Panc1 (cell line): ENCODE data around the gene TMEM222. TPM values are rescaled to one million over a fixed set of nuclear protein-coding genes. Genes with fewer than 3 reads are reported as not detected.

Experiments
- ATAC-seq: fragments of 200-7000 bp; cut with Tn5 transposase; 2 replicates; pipeline ENCODE4 v1.9.1; 2020; ENCODE audit warnings: mild to moderate bottlenecking, moderate library complexity
- BruUV-seq: library from RNA; stranded (reverse); fragments of 400-500 nt; replicated peaks from 2 replicates; lab custom pipeline; 2021; lab: Mats Ljungman, UMichigan
- CTCF ChIA-PET: fragments of 300-600 bp; sonication (Branson Sonifier 250); formaldehyde crosslinking; loops from one replicate; lab custom pipeline; 2022; ENCODE audit warnings: antibody characterized with exemption; lab: Charles Lee
- POLR2A ChIA-PET: fragments of 300-600 bp; sonication (Branson Sonifier 250); formaldehyde crosslinking; loops from one replicate; lab custom pipeline; 2022; ENCODE audit warnings: antibody characterized with exemption; lab: Charles Lee
- DNase-seq: peaks from one replicate; pipeline ENCODE4 v3.0.0-alpha.2; 2010; ENCODE audit warnings: low read depth, low spot score
- H3K27ac ChIP-seq: 2 replicates; pipeline ENCODE4 v1.5.1; 2011; ENCODE audit warnings: mild to moderate bottlenecking, low read length, inconsistent platforms
- H3K27me3 ChIP-seq: fragments of 200-500 bp; sonication (Bioruptor generic); 2 replicates; pipeline ENCODE4 v1.6.0; 2014; ENCODE audit warnings: low read length, inconsistent platforms; ENCODE audit not compliant: control insufficient read depth, insufficient read depth
- H3K36me3 ChIP-seq: fragments of 200-500 bp; sonication (Bioruptor generic); 2 replicates; pipeline ENCODE4 v1.5.1; 2014; ENCODE audit warnings: inconsistent platforms, mild to moderate bottlenecking, low read length, moderate library complexity; ENCODE audit not compliant: control insufficient read depth, insufficient read depth
- H3K4me1 ChIP-seq: 2 replicates; pipeline ENCODE4 v1.5.1; 2011; ENCODE audit warnings: inconsistent platforms, mild to moderate bottlenecking, low read length, moderate library complexity; ENCODE audit not compliant: control insufficient read depth, insufficient read depth
- H3K4me3 ChIP-seq, 2 experiments: 2 replicates each; pipeline ENCODE4 v1.5.1; 2011 to 2012; ENCODE audit warnings: low read depth in 2 of 2, low read length in 2 of 2, mild to moderate bottlenecking in 2 of 2, inconsistent platforms in 1 of 2, moderate library complexity in 1 of 2
- H3K9me3 ChIP-seq: fragments of 200-500 bp; sonication (Bioruptor generic); 2 replicates; pipeline ENCODE4 v1.5.1; 2014; ENCODE audit warnings: low read depth, mild to moderate bottlenecking, inconsistent platforms, low read length, moderate library complexity; ENCODE audit not compliant: control insufficient read depth, insufficient read depth
- POLR2AphosphoS5 ChIP-seq: IDR thresholded peaks from 2 replicates; pipeline ENCODE4 v1.6.1; 2012; ENCODE audit warnings: mild to moderate bottlenecking, low read depth, low read length, moderate library complexity
- REST ChIP-seq, 2 experiments: IDR thresholded peaks; 2 replicates each; pipeline ENCODE4 v1.6.1; 2011 to 2012; ENCODE audit warnings: low read depth in 2 of 2, control low read depth in 1 of 2, low read length in 1 of 2, mild to moderate bottlenecking in 1 of 2, moderate library complexity in 1 of 2; ENCODE audit not compliant: insufficient read depth in 1 of 2
- SIN3A ChIP-seq: IDR thresholded peaks from 2 replicates; pipeline ENCODE4 v1.6.1; 2012; ENCODE audit warnings: low read depth, mild to moderate bottlenecking, low read length, moderate library complexity, borderline replicate concordance; ENCODE audit not compliant: insufficient read depth
- TCF7L2 ChIP-seq: IDR thresholded peaks from 2 replicates; pipeline ENCODE4 v1.6.1; 2011; ENCODE audit warnings: mild to moderate bottlenecking, low read depth, low read length, inconsistent platforms
- in situ Hi-C: cut with HindIII; loops from 2 replicates; pipeline ENCODE4 v1.10.0; 2016; ENCODE audit warnings: low sequenced_read_pairs, low pct_unique_long_range_greater_than_20kb
- intact Hi-C: fragments of 100-400 bp; cut with micrococcal nuclease; formaldehyde crosslinking; loops from one replicate; pipeline ENCODE4 v1.10.0; 2022; ENCODE audit not compliant: unreplicated experiment
- total RNA-seq: library from RNA; stranded (reverse); gene quantifications from one replicate; pipeline ENCODE4 v1.2.1, GENCODE V29; 2021; ENCODE audit not compliant: unreplicated experiment
- TF ChIP-seq, protein P1 (sequence below): fragments of 450-650 bp; IDR thresholded peaks from 2 replicates; pipeline ENCODE4 v1.5.1; 2017; ENCODE audit warnings: mild to moderate bottlenecking

The TMEM222 gene
- total RNA-seq, 1 experiment from 2014 or later = 55.3 TPM

DNA sequence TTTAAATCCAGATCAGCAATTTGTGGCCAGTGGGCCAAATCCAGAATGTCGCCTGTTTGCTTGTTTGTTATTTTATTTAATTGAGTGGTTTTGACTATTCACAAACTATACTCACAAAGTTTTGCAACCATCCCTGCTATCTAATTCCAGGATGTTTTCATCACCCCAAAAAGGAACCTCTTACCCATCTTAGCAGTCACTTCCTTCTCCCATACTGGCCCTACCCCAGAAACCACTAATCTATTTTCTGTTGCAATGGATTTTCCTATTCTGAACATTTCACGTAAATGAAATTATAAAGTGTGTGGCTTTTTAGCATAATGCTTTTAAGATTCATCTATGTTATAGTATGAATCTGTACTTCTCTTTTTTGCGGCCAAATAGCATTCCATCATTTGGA lies 46.3 kb upstream of the TMEM222 start:
- POLR2A ChIA-PET = no interaction called here
- DNase-seq (no peak), ATAC-seq (no peak)
- in situ Hi-C loops (no loop called here), intact Hi-C loops (no loop called here)
- Histone ChIP-seq H3K4me3 (no peak overlapping the region), H3K9me3 (no peaks in the 10 kb centered on the region), H3K27ac (no peak overlapping the region), H3K36me3 (no peaks in the 10 kb centered on the region), H3K27me3 (no peaks in the 10 kb centered on the region), H3K4me1 (no peaks in the 10 kb centered on the region)
- TF ChIP-seq POLR2AphosphoS5 = no peak
- BruUV-seq = no TSS peak
- CTCF ChIA-PET = no interaction called here

- Histone ChIP-seq H3K4me3 (no peak overlapping the region), H3K36me3 (no peaks in the 10 kb centered on the region), H3K27ac (no peak overlapping the region), H3K27me3 (no peaks in the 10 kb centered on the region), H3K4me1 (no peaks in the 10 kb centered on the region), H3K9me3 (no peaks in the 10 kb centered on the region)
- peak; percentile 96 for ATAC-seq
- POLR2A ChIA-PET = no interaction called here
- in situ Hi-C loops = no loop called here
- TF ChIP-seq, protein P1, sequence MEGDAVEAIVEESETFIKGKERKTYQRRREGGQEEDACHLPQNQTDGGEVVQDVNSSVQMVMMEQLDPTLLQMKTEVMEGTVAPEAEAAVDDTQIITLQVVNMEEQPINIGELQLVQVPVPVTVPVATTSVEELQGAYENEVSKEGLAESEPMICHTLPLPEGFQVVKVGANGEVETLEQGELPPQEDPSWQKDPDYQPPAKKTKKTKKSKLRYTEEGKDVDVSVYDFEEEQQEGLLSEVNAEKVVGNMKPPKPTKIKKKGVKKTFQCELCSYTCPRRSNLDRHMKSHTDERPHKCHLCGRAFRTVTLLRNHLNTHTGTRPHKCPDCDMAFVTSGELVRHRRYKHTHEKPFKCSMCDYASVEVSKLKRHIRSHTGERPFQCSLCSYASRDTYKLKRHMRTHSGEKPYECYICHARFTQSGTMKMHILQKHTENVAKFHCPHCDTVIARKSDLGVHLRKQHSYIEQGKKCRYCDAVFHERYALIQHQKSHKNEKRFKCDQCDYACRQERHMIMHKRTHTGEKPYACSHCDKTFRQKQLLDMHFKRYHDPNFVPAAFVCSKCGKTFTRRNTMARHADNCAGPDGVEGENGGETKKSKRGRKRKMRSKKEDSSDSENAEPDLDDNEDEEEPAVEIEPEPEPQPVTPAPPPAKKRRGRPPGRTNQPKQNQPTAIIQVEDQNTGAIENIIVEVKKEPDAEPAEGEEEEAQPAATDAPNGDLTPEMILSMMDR = peak; percentile 89
- no peak for TF ChIP-seq REST (IDR thresholded peaks at IDR 0.05; ENCODE audit: insufficient read depth in 1 of 2, low read depth in 2 of 2, low read length in 1 of 2)
- intact Hi-C loops = loop anchor here (1.0 to 10.0 kb wide), 3 partner anchors 86 to 240 kb away; no protein-coding TSS in a partner anchor
- CTCF ChIA-PET = interaction anchor here (0.5 to 1.6 kb wide), 5 partner anchors 11 to 280 kb away, joined by 3 to 11 read pairs (median 4); no protein-coding TSS in a partner anchor
- DNase-seq = peak; percentile 52
- no TSS peak for BruUV-seq
Measured at GRCh38 chr1:27284425-27285273, 37.3 kb upstream of the TMEM222 start.

DNA sequence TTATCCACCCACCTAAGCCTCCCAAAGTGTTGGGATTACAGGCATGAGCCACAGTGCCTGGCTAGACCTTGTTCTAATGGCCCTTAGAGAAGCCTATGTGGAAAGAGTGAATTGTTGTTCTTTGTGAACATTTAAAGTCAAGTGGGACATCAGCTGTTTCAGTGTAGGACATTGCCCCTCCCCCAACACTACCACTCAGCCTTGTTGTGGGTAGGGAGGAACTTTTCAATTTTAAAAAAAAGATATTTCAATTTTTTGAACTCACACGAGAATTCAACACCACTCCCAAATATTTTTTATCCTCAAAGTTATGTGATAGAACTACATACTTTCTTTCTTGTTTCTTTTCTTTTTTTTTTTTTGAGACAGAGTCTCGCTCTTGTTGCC lies 36.7 kb upstream of the TMEM222 start:
- POLR2A ChIA-PET = no interaction called here
- no peak overlapping the region for H3K27ac ChIP-seq
- no peaks in the 10 kb centered on the region for H3K27me3 ChIP-seq
- TF ChIP-seq REST (IDR thresholded peaks at IDR 0.05; ENCODE audit: insufficient read depth in 1 of 2, low read depth in 2 of 2, low read length in 1 of 2) = no peak
- no peak for TF ChIP-seq SIN3A
- no peak for TF ChIP-seq POLR2AphosphoS5
- TF ChIP-seq, protein P1 = no peak
- TF ChIP-seq TCF7L2 = no peak
- no peak for DNase-seq
- no peaks in the 10 kb centered on the region for H3K9me3 ChIP-seq
- H3K4me1 ChIP-seq = no peaks in the 10 kb centered on the region
- intact Hi-C loops = loop anchor here (10.0 kb wide), 1 partner anchor 240 kb away; no protein-coding TSS in a partner anchor
- in situ Hi-C loops = no loop called here
- CTCF ChIA-PET = interaction anchor here (0.7 to 1.2 kb wide), 3 partner anchors 10 to 281 kb away, joined by 3 to 11 read pairs (median 4); no protein-coding TSS in a partner anchor
- no peak overlapping the region for H3K4me3 ChIP-seq
- no TSS peak for BruUV-seq
- no peaks in the 10 kb centered on the region for H3K36me3 ChIP-seq
- no peak for ATAC-seq
